Activated naive CD8-positive, alpha-beta T cell (primary cell): Measurements from ENCODE around the gene KRTAP12-3.
A peak's percentile ranks its signal among the peaks of the same experiment; 100 is the strongest.
"Not testable (repeated sequence)": the region's sequence is repeated elsewhere in the genome, so short reads cannot be mapped to it uniquely, and the experiment has no call there.

Experiments
- H3K27ac Mint-ChIP-seq: one replicate; pipeline ENCODE4 v1.8.0; 2021; ENCODE audit warnings: mixed read lengths
- H3K27me3 Mint-ChIP-seq: one replicate; pipeline ENCODE4 v1.8.0; 2021; ENCODE audit warnings: mixed read lengths
- H3K36me3 Mint-ChIP-seq: one replicate; pipeline ENCODE4 v1.8.0; 2021; ENCODE audit warnings: mixed read lengths
- H3K4me1 Mint-ChIP-seq: one replicate; pipeline ENCODE4 v1.8.0; 2021; ENCODE audit warnings: low read depth, mixed read lengths
- H3K4me3 Mint-ChIP-seq: one replicate; pipeline ENCODE4 v1.8.0; 2021; ENCODE audit warnings: mild to moderate bottlenecking, mixed read lengths
- H3K9me3 Mint-ChIP-seq: one replicate; pipeline ENCODE4 v1.8.0; 2021; ENCODE audit warnings: low read depth, mixed read lengths

The KRTAP12-3 gene

DNA sequence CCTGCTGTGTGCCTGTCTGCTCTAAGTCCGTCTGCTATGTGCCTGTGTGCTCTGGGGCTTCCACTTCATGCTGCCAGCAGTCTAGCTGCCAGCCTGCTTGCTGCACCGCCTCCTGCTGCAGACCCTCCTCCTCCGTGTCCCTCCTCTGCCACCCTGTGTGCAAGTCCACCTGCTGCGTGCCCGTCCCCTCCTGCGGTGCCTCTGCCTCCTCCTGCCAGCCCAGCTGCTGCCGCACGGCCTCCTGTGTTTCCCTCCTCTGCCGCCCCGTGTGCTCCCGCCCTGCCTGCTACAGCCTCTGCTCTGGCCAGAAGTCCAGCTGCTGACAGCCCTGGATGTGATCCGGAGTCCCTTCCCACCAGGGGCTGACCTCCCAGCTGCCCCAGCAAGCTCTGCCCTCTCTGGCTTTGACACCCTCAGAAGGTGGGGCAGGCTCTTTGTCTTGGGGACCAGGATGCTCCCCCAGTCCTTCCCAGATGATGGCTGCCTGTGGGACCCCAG, 19.8 kb upstream of the KRTAP12-3 start:
- not testable (repeated sequence) for H3K27me3 Mint-ChIP-seq, H3K4me3 Mint-ChIP-seq, H3K4me1 Mint-ChIP-seq, H3K27ac Mint-ChIP-seq, H3K9me3 Mint-ChIP-seq
- H3K36me3 Mint-ChIP-seq = peaks cover 11% of the 10 kb centered on the region

- not testable (repeated sequence) for H3K4me1 Mint-ChIP-seq, H3K27ac Mint-ChIP-seq, H3K27me3 Mint-ChIP-seq, H3K4me3 Mint-ChIP-seq
- Mint-ChIP-seq H3K9me3 (peaks cover 15% of the 10 kb centered on the region), H3K36me3 (peaks cover 12% of the 10 kb centered on the region)
Observed at GRCh38 chr21:44638506-44639330, 19.0 kb upstream of the KRTAP12-3 start.

DNA sequence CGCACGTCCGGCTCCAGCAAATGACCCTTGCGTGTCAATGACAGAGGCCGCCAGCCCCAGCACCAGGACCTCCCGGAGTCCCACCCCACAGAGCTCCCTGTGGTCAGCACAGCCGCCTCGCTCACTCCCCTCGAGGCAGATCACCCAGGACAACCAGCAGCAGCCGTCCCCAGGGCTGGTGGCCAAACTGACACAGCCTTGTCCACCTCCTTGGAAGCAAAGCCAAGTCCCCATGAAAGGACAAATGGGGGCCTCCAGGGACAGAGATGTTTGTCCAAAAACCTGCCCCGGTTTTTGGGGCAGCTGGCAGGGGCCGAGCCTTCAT, 18.4 kb upstream of the KRTAP12-3 start:
- Mint-ChIP-seq H3K36me3 (peaks cover 12% of the 10 kb centered on the region), H3K4me1 (no peaks in the 10 kb centered on the region), H3K27me3 (no peaks in the 10 kb centered on the region), H3K9me3 (peaks cover 19% of the 10 kb centered on the region), H3K4me3 (no peak overlapping the region), H3K27ac (no peak overlapping the region)

DNA sequence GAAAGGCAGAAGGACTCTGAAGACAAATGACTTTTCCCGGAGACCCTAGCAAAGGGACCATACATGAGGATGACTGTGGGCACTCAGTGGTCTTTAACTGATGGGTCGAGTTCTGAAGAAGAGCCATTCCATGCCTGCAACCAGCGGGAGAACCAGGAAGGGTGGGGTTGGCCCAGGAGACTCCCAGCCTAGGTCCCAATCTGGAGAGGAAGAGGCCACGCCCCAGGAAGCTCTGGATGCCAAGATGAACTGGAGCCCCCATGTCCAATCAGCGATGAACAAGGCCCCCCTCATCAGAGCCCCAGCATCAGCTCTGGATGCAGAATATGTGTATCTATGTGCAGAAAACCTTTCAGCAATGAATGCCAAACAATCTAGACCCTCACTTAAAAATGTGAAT, 17.0 kb upstream of the KRTAP12-3 start:
- Mint-ChIP-seq H3K4me1 (peaks cover 1% of the 10 kb centered on the region), H3K4me3 (no peak overlapping the region), H3K27ac (no peak overlapping the region), H3K27me3 (no peaks in the 10 kb centered on the region), H3K36me3 (peaks cover 18% of the 10 kb centered on the region), H3K9me3 (peaks cover 27% of the 10 kb centered on the region)

DNA sequence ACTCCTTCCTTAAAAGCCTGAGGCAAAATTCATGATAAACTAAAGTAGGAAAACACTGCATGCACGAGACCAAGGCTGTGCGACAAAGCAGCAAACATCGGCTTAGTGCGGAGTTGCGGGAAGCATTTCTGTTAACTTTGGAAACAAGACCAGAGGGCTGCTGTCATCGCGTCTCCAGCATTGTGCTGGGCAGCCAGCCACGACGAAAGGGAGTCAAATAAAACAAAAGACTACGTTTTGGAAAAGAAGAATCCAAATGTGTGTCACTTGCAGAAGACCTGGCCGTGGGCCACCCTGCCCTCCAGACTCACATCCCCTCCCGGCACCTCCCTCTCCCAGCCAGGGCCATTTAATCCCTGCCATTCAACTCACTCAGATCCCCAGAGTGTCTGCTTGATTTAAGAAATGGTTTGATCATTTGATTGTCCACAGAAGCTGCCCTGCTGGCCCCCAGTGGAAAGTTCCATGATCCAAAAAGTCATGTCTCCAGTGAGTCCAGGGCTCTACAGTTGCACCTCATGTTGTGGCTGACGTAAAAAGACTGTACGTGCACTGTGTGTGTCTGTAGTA, 13.9 kb upstream of the KRTAP12-3 start:
- Mint-ChIP-seq H3K4me3 (no peak overlapping the region), H3K27me3 (no peaks in the 10 kb centered on the region), H3K36me3 (peaks cover 18% of the 10 kb centered on the region), H3K27ac (no peak overlapping the region), H3K9me3 (peaks cover 27% of the 10 kb centered on the region), H3K4me1 (peaks cover 9% of the 10 kb centered on the region)

- Mint-ChIP-seq H3K9me3 (peaks cover 27% of the 10 kb centered on the region), H3K36me3 (peaks cover 18% of the 10 kb centered on the region), H3K27ac (no peak overlapping the region), H3K27me3 (no peaks in the 10 kb centered on the region), H3K4me3 (no peak overlapping the region), H3K4me1 (peaks cover 9% of the 10 kb centered on the region)
Observed at GRCh38 chr21:44644878-44645277, 12.9 kb upstream of the KRTAP12-3 start.

- peaks cover 11% of the 10 kb centered on the region for H3K4me1 Mint-ChIP-seq
- peaks cover 12% of the 10 kb centered on the region for H3K36me3 Mint-ChIP-seq
- H3K9me3 Mint-ChIP-seq = peaks cover 18% of the 10 kb centered on the region
- not testable (repeated sequence) for H3K4me3 Mint-ChIP-seq, H3K27ac Mint-ChIP-seq, H3K27me3 Mint-ChIP-seq
Observed at GRCh38 chr21:44646366-44647221, 11.1 kb upstream of the KRTAP12-3 start, which contains the start of gene KRTAP10-11. TSS of gene KRTAP10-11 (plus strand) at chr21:44646414. CDS start at chr21:44646459, 45 bp downstream.

DNA sequence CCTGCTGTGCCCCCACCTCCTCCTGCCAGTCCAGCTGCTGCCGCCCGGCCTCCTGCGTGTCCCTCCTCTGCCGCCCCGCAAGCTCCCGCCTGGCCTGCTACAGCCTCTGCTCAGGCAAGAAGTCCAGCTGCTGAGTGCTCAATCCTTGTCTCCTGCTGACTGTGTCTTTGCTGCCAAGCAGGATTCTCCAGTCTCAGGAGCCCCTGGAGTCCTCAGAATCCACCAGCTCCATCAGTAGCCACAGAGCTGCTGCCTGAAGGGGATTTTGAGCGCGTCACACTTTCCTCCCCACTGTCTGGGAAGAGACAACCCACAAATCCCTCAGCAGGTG, 10.5 kb upstream of the KRTAP12-3 start:
- peaks cover 12% of the 10 kb centered on the region for H3K4me1 Mint-ChIP-seq
- H3K36me3 Mint-ChIP-seq = peaks cover 10% of the 10 kb centered on the region
- no peak overlapping the region for H3K27ac Mint-ChIP-seq
- no peaks in the 10 kb centered on the region for H3K27me3 Mint-ChIP-seq
- H3K4me3 Mint-ChIP-seq = no peak overlapping the region
- peaks cover 18% of the 10 kb centered on the region for H3K9me3 Mint-ChIP-seq

DNA sequence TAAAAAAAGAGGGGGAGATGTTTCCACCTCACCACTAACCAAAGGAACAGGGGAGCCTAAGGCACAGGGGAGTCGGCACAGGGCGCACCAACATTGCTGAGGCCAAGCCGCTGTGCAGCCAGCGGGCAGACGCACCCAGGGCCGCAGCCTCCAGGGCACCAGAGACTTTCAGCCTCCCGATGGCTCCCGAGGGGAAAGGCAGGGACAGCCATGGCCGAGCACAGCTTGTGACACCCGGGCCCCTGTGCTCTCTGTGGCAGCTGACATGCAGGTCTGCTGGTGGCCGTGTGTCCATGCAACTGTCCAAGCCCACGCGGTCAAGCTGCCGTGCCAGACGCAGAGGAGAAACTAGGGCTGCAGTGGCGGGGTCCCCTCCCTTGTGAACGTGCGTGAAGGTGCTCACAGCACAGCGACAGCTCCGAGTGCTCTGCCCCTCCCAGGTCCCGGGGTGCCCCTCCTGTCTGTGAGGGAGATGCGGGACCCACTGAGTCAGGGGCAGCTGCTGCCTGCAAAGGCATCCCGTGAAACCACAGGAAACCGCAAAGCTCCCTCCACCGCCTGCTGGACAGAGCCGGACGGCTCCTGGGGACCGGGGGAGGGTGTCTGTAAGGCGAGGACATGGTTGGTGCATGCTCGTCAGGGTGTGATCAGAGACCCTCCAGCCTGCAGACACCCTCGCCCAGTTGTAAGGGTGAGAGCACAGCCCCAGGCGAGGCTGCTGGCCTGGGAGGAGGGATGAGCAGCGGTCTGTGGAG, 9.0 kb upstream of the KRTAP12-3 start:
- no peaks in the 10 kb centered on the region for H3K27me3 Mint-ChIP-seq
- peaks cover 6% of the 10 kb centered on the region for H3K36me3 Mint-ChIP-seq
- no peak overlapping the region for H3K27ac Mint-ChIP-seq
- H3K4me3 Mint-ChIP-seq = no peak overlapping the region
- peaks cover 12% of the 10 kb centered on the region for H3K9me3 Mint-ChIP-seq
- peaks cover 19% of the 10 kb centered on the region for H3K4me1 Mint-ChIP-seq

DNA sequence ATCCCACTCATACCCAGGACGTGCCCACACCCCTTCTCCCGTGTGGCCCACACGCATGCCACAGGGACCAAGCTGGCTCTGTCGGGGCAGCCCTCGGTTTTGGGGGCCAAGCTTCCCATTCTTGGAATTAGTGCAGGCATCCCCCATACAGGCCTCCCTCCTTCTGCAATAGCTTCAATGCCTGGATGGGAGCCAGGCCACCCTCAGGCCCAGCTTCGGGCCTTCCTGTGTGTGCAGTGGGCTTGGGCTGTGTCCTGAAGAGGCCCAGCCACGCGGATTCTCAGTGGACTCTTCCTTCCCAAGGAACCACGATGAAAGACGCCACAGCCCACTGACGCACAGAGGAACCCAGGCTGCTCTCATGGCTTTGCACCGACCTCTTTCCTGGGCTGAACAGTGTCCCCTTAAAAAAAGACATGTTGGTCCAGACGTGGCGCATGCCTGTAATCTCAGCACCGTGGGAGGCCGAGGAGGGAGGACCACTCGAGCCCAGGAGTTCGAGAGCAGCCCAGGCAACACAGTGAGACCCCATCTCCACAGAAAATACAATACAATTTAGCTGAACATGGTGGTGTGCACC, 8.1 kb upstream of the KRTAP12-3 start:
- Mint-ChIP-seq H3K27ac (no peak overlapping the region), H3K4me3 (no peak overlapping the region), H3K27me3 (no peaks in the 10 kb centered on the region), H3K4me1 (peaks cover 27% of the 10 kb centered on the region), H3K36me3 (peaks cover 5% of the 10 kb centered on the region), H3K9me3 (peaks cover 5% of the 10 kb centered on the region)

- Mint-ChIP-seq H3K4me1 (peaks cover 33% of the 10 kb centered on the region), H3K27me3 (no peaks in the 10 kb centered on the region), H3K9me3 (no peaks in the 10 kb centered on the region), H3K36me3 (no peaks in the 10 kb centered on the region), H3K4me3 (no peak overlapping the region), H3K27ac (no peak overlapping the region)
Observed at GRCh38 chr21:44650265-44650972, 7.3 kb upstream of the KRTAP12-3 start.

GRCh38 chr21:44650973-44651675, 6.6 kb upstream of the KRTAP12-3 start:
- Mint-ChIP-seq H3K4me1 (peaks cover 40% of the 10 kb centered on the region), H3K27me3 (no peaks in the 10 kb centered on the region), H3K36me3 (peaks cover under 1% of the 10 kb centered on the region), H3K9me3 (peaks cover under 1% of the 10 kb centered on the region), H3K4me3 (no peak overlapping the region), H3K27ac (no peak overlapping the region)

DNA sequence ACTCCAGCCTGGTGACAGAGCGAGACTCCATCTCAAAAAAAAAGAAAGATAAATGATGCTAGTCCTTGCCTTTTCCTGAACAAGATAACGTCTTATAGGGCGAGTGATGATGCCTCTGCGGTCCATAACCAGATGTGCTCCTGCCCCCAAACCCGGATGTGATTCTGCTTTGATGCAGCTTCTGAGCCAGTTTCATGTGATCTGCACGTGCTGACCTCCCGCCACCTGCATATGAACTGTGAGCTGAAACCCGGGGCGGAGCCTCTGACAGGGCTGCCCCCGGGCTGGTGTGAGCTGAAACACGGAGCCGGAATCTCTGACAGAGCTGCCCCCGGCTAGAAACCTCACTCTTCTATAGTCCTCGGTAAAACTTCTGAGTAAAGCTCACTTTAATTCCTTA, 4.6 kb upstream of the KRTAP12-3 start:
- peaks cover 6% of the 10 kb centered on the region for H3K9me3 Mint-ChIP-seq
- H3K27me3 Mint-ChIP-seq = no peaks in the 10 kb centered on the region
- peaks cover 52% of the 10 kb centered on the region for H3K4me1 Mint-ChIP-seq
- peaks cover 9% of the 10 kb centered on the region for H3K36me3 Mint-ChIP-seq
- peak overlapping the region; percentile 69 for H3K27ac Mint-ChIP-seq
- no peak overlapping the region for H3K4me3 Mint-ChIP-seq
